CD1c-positive myeloid dendritic cell (primary cell): ENCODE results near the gene RAD17.
A peak's percentile ranks its signal among the peaks of the same experiment; 100 is the strongest.
"Not testable (repeated sequence)": the region's sequence is repeated elsewhere in the genome, so short reads cannot be mapped to it uniquely, and the experiment has no call there.

ENCODE experiments used
- DNase-seq: peaks from one replicate; pipeline ENCODE4 v3.0.0-alpha.2; 2016; ENCODE audit errors: extremely low spot score

RAD17 gene

DNA sequence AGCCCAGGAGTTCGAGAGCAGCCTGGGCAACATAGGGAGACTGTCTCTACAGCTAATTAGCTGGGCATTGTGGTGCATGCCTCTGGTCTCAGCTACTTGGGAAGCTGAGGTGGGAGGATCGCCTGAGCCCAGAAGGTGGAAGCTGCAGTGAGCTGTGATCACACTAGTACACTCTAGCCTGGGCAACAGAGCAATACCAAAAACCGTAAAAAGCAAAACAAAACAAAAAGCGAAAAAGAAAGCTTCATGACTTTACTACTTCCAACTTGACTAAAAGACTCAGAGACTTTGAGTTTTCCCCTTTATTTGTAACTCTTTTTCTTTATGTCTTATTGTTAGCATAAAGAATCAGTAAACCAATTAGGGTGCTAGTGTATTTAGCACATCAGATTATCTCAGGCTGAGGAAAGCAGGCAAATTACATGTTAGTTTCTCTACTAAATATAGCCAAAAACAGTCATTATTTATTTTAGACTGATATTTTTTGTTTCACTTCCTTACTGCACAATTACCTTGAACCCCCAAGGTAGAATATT lies 5.4 kb downstream of the RAD17 start:
- no peak for DNase-seq

DNA sequence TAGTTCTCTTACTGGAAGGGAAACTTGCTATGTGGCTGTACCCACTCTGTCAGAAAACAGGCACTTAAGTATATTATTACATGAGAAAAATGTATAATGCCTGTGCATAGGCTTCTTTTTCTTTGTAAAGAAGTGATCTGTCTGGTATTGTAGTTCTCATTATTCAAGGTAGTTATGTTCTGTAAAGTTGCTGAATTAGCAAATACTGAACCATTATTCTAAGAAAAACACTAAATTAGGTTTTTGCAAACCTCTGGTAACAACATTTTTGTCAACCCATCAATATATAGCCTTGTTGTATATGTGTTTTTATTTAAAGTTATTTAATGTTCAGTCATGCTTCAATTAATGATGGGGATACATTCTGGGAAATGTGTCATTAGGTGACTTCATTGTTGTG lies 8.8 kb downstream of the RAD17 start:
- no peak for DNase-seq

DNA sequence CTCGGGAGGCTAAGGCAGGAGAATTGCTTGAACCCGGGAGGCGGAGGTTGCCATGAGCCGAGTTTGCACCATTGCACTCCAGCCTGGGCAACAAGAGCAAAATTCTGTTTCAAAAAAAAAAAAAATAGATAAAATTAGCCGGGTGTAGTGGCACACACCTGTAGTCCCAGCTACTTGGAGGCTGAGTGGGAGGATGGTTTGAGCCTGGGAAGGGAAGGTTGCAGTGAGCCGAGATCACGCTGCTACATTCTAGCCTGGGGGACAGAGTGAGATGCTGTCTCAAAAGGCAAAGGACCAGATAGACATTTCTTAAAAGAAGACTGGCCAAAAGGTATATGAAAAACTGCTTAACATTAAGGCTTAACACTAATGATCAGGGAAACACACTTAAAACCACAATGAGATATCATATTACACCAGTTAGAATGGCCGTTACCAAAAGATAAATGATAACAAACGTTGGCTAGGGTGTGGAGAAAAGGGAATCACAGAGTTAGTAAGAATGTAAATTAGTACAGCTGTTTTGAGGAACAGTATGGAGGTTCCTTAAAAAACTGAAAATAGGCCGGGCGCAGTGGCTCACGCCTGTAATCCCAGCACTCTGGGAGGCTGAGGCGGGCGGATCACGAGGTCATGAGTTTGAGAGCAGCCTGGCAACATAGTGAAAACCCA lies 35.2 kb downstream of the RAD17 start:
- DNase-seq: no peak

DNA sequence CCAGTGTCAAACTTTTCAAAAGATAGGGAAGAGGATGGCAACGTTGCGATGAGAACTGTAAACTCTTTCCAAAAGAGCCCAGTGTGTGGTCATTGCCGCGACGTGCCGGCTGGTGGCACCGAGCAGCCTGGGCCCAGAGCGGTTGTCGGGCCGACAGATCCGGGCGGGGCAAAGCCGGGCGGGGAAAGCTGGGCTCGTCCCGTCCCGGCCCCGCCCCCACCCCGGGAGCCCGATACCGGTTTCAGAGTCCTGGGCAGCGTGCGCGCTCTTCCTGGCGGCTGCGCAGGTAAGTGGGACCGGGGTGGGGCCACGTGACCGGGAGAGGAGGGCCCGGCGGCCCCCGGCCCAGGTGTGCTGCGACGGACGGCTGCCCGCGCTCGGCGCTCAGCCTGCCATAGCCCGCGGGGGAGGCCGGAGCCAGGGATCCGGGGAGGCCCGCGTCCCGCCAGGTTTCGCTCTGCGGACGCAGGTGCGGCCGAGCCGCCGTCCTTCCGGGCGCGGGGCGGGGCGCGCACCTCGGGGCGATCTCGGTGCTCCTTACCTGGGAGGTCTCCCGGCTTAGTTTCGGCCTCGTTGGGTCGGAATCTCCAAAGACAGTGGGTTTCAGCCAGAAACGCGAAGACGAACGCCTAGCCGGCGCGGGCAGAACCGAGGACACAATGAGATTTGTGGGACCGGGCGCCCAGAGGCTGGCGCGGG lies 45.4 kb downstream of the RAD17 start, which contains the start of gene MARVELD2:
Gene MARVELD2, plus strand, starts transcription at position 232 of the 699 bp plus-strand sequence. CDS start 4,270 bp downstream, outside the sequence.
- DNase-seq: peak; percentile 47

DNA sequence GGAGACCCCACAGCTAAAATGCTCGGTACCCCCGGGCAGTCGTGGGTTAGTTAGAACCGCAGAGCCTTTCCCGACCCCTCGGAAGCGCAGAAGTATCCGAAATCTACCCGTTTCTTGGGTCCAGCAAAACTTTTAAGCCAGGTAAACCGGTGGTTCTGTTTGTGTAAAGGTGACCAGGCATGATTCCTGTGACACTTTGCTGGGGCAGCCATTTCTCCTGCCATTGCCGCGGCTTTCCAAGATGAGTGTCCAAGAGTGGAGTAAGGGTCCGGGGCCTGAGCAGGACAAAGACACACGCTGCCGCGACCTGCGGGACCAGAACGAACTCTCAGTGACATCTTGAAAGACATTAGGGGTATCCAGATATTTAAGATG lies 46.0 kb downstream of the RAD17 start:
- no peak for DNase-seq

DNA sequence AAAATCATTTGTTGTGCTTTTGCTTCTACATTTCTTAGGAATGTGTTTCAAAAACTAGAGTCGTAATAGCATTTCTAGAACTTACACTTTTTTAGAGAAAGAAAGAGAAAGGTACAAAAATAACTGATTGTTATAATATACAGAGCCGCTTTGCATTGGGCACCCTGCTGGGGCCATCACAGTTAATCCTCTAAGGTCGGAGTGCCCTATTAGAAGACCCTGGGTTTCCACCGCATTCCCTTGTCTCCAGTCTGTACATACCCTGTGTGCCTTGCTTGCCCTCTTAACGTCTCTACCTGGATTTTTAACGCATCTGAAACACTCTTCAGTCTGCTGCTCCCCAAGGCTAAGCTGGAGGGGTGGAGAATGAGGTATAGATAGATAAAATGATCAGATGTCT lies 46.6 kb downstream of the RAD17 start:
- no peak for DNase-seq

DNA sequence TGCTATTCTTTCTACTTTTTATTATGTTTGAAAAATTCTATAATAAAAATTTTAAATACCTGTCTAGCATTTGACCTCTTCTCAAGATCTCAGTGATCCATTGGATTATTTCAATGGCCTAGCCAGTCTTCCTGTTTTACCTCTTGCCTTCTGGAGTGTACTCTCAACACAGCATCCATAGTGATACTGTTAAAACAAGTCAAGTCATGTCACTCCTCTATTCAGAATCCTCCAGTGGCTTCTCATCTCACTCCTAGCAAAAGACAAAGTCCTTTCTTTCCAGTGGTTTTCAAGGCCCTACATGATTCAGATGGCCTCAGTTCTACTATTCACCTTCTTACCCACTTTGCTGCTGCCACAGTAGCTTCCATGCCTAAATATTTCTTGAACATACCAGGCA lies 47.1 kb downstream of the RAD17 start:
- DNase-seq: no peak

DNA sequence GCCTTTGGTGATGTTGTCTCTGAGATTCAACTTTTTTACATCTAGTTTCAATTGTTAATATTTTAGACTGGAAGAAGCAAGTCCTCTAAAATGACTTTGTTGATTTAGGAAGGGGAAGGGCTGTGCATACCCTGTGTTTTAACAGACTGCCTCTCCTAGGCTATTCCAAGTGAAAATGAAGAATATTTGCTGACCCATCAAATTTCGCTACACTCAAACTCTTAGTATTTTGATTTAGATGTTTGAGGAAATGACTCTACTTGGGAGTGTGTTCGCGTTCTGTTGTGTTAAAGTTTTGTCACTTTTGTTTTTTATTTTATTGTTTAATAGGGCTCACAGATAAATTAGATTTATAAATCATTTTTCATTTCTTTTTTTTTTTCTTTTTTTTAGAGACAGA lies 48.9 kb downstream of the RAD17 start:
- DNase-seq: no peak

DNA sequence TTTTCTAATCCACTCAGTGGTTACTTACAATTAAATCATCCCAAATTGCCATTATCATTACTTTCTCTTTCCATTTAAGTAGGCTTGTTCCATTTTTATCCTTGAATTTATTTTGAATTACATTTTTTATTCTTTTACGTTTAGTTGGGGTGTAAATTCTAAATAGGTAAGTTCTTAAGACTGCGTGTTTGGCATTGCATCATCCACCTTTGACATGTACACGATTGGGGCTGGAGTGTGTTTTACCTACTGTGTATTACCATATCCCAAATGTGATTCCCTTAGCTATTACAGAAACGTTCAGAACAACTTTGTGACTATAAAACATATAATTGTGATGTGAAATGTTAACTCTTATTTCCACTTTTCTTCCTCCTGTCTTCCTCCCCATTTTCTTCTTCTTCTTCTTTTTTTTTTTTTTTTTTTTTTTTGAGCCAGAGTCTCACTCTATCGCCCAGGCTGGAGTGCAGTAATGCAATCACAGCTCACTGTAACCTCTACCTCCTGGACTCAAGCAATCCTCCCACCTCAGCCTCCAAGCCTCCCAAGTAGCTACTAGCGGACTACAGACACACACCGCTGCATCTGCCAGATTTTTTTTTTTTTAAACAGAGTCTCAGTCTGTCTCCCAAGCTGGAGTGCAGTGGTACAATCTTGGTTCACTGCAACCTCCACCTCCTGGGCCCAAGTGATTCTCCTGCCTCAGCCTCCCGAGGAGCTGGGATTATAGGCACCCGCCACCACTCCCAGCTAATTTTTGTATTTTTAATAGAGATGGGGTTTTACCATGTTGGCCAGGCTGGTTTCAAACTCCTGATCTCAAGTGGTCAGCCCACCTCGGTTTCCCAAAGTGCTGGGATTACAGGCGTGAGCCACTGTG lies 62.0 kb downstream of the RAD17 start:
- DNase-seq: no peak

DNA sequence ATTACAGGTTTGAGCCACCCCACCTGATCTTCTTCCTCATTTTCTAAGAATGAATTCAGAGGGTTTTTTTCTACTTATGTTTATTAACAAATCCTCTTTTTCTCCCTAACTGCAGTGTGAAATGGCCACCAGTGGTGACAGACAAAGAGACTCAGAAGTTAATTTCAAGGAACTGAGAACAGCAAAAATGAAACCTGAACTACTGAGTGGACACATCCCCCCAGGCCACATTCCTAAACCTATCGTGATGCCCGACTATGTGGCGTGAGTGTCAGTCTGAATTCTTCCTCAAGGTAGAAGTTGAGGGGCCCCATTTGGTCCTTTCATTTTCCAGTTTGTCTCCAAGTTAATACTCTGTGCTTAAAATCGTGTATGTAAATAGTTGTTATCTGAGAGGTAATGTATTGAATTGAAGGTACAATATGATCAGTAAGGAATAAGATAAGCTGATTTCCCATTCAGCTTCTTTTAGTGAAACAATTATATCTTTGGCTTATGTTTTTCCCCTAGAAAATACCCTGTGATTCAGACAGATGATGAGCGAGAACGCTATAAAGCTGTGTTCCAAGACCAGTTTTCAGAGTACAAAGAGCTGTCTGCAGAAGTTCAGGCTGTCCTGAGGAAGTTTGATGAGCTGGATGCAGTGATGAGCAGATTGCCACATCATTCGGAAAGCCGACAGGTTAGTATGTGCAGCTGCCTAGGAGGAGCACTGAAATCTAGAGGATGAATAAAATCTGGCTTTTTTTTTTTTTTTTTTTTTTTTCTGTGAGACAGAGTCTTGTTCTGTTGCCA lies 63.0 kb downstream of the RAD17 start:
- peak; percentile 54 for DNase-seq

DNA sequence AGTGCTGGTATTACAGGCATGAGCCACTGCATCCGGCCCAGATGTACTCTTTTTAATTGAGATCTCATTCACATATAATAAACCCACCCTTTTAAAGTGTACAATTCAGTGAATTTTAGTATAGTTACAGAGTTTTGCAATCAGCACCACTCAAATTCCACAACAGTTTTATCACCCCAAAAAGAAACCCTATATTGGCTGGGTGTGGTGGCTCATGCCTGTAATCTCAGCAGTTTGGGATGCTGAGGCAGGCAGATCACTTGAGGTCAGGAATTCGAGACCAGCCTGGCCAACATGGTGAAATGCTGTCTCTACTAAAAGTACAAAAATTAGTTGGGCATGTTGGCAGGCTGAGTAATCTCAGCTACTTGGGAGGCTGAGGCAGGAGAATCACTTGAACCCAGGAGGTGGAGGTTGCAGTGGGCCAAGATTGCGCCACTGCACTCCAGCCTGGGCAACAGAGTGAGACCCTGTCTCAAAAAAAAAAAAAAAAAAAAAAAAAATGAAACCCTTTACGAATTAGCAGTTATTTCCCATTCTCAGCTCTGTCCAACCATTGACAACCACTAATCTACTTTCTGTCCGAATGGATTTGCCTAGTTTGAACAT lies 65.8 kb downstream of the RAD17 start:
- DNase-seq: not testable (repeated sequence)

DNA sequence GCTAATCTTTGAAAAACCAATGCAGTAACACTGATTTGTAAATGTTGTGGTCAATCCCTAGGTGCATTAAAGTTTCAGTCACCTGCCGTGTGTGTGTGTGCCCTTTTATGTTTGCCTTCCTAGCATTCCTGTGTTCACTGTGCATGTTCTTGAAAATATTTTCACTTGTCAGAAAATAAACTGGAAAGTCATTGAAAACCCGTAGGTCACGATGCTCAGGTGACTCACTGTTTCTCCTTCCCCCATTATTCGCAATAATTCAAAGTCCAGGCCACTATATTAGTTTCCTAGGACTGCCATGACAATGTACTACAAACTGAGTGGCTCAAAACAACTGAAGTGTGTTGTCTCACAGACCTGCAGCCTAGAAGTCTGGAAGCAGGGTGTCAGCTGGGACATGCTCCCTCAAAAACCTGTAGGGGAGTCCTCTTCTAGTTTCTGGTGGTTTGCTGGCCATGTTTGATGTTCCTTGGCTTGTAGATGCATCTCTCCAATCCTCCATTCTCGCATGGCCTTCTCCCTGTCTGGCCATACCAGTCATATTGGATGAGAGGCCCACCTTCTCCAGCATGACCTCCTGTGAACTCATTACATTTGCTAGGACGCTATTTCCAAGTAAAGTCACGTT lies 74.6 kb downstream of the RAD17 start:
- DNase-seq: no peak

DNA sequence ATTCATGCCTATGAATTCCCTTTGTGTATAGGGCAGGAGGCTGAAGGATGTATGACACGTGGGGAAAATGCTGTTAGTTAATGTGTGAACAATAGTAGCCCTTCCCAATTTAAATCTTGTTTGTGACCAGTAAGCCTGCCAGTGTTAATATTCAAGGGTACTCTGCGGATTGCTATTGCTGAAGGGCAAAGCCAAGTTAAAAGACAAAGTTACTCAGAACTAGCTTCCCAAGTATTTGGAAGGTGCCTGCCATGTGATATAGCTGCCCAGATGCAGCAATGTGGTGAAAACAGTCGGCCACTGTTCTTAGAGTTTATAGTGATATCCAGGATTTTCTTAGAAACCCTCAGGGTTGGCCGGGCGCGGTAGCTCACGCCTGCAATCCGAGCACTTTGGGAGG lies 79.9 kb downstream of the RAD17 start:
- DNase-seq: no peak

DNA sequence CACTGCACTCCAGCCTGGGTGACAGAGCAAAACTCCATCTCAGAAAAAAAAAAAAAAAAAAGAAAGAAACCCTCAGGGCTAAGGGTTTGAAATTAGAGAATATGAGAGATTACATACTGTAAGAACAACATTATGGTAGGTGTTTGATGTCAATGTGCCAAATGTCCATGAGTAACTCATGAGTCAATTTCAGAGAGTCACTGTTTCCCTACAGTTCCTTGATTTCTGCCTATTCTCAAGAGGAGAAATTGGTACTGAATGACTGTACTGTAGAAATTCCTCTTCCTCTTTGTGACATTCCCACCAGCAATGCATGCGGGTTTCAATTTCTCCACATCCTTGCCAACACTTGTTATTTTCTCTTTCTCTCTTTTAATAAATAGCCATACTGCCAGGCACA lies 80.5 kb downstream of the RAD17 start:
- DNase-seq: peak; percentile 58

DNA sequence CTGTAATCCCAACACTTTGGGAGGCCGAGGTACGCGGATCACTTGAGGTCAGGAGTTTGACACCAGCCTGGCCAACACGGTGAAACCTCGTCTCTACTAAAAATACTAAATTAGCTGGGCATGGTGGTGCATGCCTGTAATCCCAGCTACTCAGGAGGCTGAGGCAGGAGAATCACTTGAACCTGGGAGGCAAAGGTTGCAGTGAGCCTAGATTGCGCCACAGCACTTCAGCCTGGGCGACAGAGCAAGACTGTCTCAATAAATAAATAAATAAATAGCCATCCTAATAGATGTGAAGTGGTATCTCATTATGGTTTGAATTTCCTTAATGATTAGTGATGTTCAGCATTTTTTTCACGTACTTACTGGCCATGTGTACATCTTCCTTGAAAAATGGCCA lies 80.9 kb downstream of the RAD17 start:
- not testable (repeated sequence) for DNase-seq

DNA sequence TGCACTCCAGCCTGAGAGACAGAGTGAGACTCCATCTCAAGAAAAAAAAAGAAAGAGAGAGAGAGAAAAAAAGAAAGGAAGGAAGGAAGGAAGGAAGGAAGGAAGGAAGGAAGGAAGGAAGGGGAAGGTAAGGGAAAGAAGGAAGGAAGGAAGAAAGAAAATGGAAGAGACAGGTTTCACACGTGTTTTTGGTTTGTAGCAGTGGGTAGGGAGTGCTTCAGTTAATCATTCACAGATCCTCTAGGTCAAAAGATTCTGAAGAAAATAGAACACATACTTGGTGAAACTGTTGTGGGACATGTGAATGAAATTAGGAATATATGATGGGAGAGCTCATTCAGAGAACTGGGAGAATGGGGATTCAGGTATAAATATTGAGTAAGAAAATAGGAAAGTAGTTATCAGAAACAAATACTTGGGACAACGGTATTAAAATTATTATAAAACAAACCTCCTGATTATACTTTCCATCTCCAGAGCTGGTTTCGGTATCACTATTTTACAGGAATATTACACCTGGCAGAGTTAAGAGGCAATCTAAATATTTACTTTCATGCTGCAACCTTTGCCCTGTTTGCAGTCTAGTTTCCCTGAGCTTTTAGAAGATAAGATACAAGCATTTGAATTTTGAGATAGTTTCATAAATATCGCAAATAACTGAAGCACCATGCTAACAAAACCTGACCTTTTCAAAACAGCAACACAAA lies 82.5 kb downstream of the RAD17 start:
- no peak for DNase-seq

DNA sequence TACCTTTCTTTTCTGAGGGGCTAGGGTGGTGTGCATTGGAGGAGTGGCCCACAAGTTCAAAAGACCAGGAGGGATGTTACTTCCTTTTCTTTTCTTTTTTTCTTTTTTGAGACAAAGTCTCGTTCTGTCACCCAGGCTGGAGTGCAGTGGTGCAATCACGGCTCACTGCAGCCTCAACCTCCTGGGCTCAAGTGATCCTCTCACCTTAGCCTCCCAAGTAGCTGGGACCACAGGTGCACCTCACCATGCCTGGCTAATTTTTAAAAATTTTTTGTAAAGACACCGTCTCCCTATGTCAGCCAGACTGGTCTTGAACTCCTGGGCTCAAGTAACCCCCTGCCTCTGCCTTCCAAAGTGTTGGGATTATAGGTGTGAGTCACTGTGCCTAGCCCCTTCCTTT lies 83.9 kb downstream of the RAD17 start:
- DNase-seq: not testable (repeated sequence)

DNA sequence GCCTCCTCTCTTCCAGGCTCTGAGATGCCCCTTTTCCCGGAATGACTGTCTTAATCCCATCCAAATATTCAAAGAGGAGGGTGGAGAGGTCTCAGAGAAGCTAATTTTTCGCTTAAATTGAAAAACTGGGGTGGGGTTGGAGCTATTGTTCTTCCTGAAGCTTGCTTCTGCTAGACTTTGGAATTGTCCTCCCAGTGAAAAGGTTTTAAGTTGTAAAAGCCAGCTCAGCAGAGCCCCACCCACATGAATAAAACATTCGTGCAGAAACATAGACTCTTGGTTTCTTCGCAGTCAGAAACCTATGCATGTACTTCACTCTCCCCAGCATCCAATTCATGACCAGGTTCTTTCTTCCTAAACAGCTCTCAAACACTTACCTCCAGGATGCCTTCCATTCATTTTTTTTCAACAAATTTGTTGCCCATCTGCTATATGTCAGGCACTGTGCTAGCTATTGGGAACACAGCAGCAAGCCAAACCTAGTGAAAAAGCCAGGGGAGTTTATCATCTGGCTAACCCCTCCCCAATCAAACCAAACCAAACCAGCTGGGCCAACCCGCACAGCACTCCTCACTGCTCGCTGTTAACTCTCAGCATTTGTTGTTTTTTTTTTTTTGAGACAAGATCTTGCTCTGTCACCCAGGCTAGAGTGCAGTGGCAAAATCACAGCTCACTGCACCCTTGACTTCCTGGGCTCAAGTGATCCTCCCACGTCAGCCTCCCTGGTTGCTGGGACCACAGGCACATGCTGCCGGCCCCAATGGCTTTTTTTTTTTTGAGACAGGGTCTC lies 85.0 kb downstream of the RAD17 start:
- DNase-seq: no peak

DNA sequence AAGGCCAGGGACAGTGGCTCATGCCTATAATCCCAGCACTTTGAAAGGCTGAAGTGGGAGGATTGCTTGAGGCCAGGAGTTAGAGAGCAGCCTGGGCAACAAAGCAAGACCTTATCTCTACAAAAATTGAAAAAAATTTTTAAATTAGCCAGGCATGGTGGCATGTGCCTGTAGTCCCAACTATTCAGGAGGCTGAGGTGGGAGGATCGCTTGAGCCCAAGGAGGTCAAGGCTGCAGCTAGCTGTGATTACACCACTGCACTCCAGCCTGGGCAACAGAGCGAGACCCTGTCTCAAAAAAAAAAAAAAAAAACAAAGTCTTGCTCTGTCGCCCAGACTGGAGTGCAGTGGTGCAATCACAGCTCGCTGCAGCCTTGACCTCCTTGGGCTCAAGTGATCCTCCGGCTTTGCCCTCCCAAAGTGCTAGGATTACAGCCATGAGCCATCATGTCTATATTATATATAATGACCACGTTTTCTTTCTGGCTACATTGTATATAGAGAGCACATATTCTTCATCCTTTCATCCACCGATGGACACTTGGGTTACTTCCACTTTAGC lies 85.9 kb downstream of the RAD17 start:
- DNase-seq: not testable (repeated sequence)
